HG03196 (cell line): ENCODE data around the gene FGF22.
"Not testable (repeated sequence)": the region's sequence is repeated elsewhere in the genome, so short reads cannot be mapped to it uniquely, and the experiment has no call there.

Source experiments
- ATAC-seq: cut with Tn5 transposase; IDR thresholded peaks from one replicate; pipeline ENCODE4 v1.9.1; 2021; ENCODE audit not compliant: unreplicated experiment

Gene FGF22

DNA sequence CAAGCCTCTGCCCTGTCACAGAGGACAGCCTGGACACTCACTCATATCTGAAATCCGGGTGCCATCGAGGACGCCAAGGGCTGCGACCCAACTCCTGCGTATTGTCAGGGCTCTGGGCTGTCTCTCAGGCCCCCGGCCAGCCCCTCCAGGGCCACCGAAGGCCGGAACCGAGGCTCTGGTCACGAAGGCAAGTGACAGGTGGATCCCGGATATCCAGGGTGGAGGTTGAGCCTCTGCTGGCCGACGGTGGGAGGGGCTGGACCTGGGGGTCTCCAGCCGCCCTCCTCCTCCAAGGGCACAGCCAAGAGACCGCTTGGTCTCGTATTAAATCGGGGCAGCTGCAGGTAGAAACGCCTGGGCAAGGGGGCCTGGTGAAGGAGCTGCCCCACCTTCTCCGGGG, 17.9 kb downstream of the FGF22 start:
- no peak for ATAC-seq

DNA sequence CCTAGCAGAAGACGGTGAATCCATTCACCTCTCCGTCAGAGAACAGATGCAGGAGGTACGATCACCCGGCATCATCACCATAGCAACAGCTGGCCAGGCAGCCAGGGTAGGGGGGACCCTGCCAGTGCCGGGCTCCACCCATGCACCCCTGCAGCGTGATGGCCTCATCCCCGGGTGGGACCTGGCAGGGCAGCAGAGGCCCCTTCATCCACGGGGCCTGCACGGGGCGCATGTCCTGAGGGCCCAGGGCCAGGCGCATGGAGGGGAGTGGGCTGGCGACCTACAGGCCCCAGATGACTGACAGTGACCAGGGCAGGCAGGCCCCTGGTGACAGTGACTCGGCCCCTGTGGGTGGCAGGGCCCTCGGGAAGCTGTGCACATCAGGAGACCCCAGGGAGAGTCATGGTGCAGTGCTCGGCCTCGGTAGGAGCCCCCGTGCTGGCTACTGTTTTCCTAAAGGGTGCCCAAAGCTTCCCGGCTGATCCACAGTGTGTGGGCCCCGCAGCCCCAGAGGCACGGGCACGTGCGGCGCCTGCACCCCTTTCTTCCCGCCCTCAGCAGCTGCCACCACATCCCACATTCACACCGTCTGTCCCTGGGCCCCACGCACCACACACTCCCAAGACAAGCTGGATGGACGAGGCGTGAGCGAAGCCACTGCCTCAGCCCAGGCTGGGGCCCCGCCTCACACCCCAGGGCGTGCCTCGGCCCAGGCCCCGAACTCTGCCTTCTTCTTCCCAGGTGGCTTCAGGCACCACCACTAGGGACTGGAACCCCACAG, 18.6 kb downstream of the FGF22 start:
- no peak for ATAC-seq

DNA sequence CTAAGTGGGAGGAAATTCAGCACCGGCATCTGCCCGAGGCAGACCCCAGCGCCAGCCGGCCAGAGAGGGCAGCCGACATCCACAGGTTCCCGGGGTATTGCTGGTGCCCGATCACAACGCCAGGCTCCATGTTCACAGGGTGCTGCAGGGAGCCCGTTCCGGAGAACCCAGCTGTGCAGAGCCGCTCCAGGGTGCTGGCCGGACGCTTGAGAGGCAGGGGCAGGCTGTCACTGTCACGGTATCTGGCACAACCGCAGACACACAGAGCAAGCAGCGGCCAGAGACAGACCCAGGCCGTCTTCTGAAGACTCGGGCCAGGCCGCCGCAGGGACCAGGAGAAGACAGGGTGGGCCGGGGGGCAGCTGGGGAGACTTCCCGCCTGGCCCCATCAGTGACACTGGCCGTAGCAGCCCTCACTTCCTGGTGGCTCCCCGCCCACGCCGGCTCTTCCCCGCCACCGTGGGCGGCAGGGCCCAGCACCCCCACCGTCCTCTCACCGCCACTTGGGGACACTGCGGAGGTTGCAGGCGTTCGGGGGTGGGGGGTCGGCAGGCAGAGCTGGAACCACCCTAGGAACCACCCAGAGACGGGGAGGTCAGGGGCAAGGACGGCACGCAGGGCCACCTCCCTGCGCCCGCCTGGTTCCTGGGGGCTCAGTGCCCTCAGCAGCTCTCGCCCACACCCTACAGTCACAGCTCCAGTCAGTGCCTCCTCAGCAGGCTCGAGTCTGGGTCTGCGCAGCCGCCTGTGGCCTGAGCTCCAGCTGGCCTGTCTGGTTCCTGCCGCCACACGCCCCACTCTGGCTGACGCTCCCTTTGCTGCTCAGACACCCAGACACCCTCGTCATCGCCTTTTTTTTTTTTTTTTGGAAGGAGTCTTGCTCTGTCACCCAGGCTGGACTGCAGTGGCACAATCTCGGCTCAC, 19.5 kb downstream of the FGF22 start:
- ATAC-seq = no peak

DNA sequence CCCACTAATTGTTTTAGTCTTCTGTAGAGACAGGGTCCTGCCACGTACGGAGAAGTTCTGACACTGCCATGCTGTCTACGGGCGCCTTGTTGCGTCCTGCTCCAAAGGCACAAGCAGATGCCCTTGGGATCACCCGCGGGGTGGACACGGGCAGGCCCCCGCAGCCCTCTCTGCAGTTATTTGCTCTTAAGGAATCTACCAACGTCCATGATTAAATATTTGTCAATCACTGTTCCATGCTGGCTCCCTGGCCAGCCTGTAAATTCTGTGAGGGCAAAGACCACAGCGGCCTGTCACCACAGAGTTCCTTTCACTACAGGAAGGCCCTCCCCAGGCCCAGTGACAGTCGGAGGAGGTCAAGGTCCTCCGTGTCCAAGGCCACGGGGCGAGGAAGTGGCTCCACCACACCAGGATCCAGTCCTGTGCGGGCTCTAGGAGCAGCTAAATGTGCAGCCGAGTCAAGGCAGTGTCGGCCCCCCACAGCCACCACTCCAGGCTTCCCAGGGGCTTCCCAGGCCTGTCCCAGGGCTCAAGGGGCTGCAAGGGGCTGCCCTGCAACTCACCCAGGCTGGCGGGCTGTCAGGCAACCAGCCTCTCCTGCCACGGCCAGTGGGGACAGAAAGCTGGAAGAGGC, 21.2 kb downstream of the FGF22 start:
- no peak for ATAC-seq

DNA sequence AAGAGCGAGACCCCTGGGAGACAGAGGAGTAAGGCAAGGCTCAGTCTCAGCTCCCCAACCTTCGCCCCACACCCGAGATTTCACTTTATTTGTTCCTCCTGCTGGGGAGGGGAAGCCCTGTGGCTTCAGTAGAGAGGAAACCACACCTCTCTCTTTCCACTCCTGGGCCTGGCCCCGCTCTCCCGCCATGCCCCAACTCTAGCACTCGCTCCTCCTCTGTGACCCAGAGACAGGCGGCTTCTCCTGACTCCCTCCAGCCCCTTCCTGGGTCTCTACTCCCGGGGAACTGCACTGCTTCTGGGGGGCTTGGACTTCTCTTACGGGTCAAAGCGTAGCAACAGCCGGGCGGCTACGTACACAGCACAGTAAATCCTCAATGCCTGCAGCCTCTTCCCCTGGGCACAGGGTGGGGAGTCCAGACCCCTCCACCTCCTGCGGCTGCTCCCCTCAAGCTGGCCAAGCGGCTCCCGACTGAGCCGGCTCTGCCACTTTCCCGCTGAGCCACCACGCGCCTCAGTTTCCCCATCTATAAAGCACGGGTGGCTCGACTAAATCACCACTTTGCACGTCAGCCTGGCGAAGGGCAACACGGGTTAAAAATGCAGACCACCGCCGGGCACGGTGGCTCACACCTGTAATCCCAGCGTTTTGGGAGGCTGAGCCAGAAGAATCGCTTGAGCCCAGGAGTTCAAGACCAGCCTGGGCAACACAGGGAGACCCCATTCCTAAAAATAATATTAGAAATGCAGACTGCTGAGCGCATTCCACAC, 21.9 kb downstream of the FGF22 start:
- no peak for ATAC-seq

DNA sequence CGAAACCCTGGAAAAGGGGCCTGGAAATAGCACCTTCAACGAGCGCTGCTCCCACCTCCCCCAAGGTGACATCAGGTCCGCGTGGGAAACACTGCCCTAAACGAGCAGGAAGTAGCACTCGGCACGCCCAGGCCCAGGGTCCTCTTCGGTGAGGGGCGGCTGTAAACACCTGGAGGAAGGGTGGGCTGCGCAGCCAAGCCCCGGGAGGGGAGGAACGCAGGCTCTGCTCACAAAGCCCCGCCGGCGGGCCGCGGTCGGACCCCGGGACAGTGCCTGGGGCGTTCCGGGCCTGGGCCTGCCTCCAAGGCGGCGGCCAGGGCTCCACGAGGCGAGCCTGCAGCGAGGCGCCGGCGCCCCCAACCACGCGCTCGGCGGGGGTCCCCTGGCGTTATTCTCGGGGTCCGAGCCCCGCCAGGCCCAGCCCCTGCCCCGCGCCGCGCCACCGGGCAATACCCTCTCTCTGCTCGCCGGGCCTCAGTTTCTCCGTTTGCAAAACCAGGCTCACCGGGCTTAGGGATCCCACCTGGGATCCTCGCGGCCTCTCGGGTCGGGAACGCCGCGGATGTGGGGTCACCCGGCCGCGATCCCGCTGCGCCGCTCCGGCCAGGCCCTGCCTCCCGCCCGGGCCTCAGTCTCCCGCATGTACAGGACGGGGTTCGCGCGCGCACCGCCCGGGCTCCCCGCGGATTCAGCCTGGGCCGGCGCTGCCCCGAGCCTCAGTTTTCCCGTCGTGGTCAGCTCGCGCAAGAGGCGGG, 22.7 kb downstream of the FGF22 start:
- peak; percentile 3 for ATAC-seq

DNA sequence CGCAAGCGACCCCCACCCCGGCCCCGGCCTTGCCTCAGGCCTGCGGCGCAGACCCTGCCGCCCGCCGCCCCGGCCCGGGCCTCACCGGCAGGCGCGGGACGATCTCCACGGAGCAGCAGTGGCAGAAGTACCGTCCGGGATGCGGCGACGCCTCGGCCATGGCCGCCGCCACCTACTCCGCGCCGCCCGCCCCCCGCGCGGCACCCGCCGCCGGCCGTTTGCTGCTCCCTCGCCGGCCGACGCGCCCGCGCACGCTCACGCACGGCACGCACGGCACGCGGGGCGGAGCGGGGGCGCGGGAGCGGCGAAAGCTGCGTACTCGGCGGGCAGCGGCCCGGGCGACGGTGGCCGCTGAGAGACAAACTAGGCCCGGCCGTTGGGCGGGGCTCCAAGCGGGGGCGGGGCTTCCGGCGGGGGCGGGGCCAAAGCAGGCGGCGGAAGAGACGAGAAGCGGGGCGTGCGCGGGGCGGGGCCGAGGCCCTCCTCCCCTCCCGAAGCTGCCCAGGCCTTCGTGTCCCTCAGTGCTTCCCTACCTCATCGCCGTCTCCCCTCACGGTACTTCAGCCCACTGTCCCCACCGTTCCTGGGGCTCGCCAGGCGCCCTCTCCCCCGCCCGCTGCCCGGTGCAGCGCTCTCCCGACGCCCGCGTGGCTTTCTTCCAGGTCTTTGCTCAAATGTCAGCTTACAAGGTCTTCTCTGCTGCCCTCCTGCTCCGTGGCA, 23.4 kb downstream of the FGF22 start, which contains the start of gene RNF126:
TSS of gene RNF126 (minus strand) at position 253 of the 720 bp plus-strand sequence. CDS start at position 160, 93 bp downstream.
- peak; percentile 49 for ATAC-seq

DNA sequence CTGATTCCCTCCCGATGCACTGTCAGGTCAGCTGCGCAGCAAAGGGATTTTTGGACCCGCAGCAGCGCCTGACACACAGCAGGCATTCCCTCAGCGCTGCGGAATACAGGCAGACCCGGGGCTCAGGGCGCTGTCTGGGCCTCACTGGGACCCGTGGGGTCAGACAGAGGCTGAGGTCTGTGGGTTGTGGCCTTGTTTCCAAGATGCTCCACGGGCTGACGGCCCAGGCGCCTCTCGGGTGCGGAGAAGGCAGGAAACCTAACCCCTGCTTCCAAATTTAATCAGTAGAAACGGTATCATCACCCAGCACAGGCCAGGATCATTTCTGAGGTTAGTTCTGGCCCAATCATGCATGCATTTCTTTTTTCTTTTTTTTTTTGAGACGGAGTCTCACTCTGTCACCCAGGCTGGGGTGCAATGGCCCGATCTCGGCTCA, 24.0 kb downstream of the FGF22 start:
- no peak for ATAC-seq

DNA sequence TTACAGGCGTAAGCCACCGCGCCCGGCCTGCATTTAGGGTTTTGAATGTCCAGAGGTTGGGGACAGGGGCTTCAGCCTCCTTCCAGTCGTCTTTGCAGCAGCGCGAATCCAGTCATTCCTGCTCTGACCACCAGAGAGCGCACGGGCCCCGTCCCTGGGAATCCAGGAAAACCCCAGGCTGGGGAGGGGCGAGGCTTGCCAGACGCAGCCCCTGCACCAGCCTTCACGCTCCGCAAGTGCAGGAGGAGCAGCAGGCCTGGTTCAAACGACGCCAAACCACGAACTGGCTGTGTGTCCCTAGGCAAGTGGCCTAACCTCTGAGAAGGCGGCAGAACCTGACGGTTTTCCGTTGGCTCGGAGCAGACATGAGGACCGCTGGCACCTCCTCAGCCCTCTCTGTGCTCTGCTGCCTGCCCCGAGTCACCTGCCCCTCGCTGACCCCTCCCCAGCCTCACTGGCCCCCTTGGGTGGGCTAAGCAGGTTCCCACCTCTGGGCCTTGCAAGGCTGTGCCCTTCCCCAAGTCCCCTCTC, 25.3 kb downstream of the FGF22 start:
- ATAC-seq = no peak

DNA sequence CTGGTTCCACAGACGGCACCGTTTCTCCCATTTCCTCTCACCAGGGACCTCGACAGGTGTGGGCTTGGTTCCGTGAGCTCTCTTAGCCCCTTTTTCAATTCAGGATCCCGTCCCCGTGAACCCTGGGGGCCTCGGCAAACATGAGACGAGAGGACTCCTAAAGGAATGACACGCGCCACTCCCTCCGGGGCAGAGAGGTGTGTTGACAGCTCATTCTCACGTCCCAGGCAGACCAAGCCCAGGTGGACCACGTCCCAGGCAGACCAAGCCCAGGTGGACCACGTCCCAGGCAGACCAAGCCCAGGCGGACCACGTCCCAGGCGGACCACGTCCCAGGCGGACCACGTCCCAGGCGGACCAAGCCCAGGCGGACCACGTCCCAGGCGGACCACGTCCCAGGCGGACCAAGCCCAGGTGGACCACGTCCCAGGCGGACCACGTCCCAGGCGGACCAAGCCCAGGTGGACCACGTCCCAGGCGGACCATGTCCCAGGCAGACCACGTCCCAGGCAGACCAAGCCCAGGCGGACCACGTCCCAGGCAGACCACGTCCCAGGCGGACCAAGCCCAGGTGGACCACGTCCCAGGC, 27.4 kb downstream of the FGF22 start:
- not testable (repeated sequence) for ATAC-seq

DNA sequence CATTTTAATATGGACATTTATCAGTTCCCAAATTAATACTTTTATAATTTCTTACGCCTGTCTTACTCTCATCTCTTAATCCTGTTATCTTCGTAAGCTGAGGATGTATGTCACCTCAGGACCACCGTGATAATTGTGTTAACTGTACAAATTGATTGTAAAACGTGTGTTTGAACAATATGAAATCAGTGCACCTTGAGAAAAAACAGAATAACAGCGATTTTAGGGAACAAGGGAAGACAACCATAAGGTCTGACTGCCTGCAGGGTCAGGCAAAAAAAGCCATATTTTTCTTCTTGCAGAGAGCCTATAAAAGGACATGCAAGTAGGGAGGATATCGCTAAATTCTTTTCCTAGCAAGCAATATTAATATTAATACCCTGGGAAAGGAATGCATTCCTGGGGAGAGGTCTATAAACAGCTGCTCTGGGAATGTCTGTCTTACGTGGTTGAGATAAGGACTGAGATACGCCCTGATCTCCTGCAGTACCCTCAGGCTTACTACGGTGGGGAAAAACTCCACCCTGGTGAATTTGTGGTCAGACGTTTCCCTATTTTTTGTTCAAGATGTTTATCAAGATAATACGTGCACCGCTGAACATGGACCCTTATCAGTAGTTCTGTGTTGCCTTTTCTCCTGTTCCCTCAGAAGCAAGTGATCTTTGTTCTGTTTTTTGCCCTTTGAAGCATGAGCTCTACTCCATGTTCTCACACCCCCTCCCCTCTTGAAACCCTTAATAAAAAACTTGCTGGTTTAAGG, 29.2 kb downstream of the FGF22 start:
- not testable (repeated sequence) for ATAC-seq

DNA sequence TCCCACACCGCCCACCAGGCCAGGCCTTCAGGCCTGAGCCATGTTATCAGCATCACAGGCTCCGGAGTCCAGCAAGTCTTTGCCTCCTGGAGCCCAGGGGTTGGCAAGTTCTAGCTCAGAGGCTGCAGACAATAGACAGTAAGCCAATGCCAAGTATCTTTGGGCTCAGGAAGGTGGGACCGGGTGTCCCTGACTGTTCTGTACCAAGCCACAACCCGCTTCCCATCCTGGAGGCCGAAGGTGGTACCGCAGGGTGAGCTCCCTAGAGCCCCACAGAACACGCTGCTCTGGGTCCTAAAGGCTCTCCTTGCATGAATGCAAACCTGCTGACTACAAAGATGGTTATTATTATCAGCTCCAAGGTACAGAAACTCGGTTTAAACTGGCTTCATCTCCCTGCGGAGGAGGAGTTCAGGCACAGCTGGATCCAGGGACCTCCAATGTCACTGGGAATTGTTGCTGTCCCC, 31.0 kb downstream of the FGF22 start:
- no peak for ATAC-seq

DNA sequence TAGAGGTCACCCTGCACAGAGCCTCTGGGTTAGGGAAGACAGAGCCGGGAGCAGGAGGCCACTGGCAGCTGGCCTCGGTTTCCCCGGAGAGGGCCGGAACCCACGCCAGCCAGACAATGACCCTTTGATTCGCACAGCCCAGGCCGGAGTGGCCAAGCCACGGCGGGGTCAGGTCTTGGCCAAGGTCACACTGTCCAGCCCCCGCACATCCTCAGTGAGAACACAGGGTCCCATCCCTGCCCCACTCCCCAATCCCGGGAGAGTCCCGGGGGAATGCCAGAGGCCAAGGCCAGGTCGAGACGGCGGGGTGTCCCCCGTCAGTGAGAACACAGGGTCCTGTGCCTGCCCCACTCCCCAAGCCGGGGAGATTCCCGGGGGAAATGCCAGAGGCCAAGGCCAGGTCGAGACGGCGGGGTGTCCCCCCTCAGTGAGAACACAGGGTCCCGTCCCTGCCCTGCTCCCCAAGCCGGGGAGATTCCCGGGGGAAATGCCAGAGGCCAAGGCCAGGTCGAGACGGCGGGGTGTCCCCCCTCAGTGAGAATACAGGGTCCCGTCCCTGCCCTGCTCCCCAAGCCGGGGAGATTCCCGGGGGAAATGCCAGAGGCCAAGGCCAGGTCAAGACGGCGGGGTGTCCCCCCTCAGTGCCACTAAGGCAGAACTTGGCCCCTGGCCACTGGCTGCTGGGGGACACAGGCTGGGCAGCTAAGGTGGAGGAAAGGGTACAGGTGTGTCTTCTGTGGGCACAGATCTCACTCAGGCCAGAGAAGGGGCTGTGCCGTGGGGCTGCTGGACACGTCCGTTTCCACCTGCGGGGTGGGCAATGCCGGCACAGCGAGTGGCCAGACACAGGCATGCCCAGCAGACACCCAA, 34.8 kb downstream of the FGF22 start:
- ATAC-seq = no peak

DNA sequence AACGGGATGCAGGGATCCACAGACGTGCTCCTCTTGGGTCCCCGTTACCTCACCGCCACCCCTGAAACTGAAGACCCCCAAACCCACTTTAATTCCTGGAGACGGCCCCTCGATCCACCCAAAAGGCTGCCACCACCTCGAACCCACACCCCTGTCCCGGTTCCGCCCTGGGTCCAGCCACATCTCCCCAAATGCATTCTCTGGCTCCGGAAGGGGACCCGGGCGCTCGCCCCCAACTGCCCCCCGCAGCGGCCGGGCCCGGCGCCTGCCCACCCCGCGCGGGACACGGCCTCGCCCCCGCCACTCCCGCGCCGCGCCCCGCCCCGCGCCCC, 36.3 kb downstream of the FGF22 start:
- no peak for ATAC-seq

DNA sequence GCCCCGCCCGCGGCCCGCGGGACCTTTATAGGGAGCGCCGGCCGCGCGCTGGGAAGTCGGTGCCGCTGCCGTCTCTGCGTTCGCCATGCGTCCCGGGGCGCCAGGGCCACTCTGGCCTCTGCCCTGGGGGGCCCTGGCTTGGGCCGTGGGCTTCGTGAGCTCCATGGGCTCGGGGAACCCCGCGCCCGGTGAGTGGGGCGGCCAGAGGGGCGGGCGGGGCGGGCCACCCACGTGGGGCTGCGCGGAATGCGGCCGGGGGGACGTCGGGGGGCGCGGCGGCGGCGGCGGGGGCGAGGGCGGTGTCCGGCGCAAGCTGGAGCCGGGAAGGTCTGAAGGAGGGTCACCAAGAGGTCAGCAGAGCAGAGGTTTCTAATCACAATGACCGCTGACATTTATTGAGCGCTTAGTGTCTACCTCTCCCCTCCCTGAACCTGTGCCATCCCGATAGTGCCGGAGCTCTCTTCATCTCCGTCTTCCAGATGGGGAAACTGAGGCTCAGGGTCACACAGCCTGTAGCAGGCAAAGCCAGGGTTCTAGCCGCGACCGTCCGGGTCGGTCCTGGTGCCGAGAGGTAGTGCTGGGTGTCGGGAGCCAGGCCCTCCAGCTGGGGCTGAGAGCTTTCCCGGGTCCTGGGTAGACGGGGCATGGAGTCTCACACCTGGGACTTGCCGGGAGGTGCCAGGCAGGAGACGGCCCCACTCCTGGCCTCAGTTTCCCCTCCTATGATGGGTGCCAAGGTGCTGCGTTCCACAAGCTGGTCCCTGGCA, 36.8 kb downstream of the FGF22 start, which contains the start of gene FSTL3:
TSS of gene FSTL3 (plus strand) at position 54 of the 767 bp plus-strand sequence. CDS start at position 86, 32 bp downstream.
- ATAC-seq = no peak

DNA sequence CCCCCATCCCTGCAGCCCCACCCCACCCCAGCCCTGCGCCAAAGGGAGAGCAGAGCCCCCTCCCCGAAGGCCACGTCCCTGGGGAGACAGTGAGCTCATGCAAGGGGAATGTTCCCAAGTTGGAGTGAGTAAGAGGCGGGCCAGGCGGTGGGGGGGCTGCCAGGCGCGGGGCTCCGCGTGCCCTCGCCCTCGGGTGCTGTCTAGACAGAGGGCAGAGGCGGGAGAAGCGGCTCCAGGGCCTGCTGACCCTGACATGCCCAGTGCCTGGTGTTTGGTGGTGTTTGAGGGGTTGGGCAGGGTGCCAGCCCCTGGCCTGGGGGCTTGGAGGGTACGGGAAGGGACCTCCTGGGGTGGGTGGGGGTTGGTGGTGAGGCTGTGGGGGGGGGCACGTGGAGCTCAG, 37.5 kb downstream of the FGF22 start:
- no peak for ATAC-seq
